Stimulated activated CD4-positive, alpha-beta T cell treated with anti-CD3 and anti-CD28 coated beads, TNF-alpha, amount 100 ng/mL, for 4 hours (primary cell): ENCODE data around the gene ST6GALNAC3.
"Not testable (repeated sequence)": the region's sequence is repeated elsewhere in the genome, so short reads cannot be mapped to it uniquely, and the experiment has no call there.

Experiments used
- DNase-seq, 3 experiments: peaks; one replicate each; pipeline ENCODE4 v3.0.0-alpha.2; 2020; ENCODE audit warnings: low read depth in 3 of 3

The ST6GALNAC3 gene

GRCh38 chr1:76106719-76107235 is 32.2 kb downstream of the ST6GALNAC3 start:
- no peak for DNase-seq

GRCh38 chr1:76109404-76109803 is 34.9 kb downstream of the ST6GALNAC3 start:
- DNase-seq: no peak

GRCh38 chr1:76109901-76110560 is 35.5 kb downstream of the ST6GALNAC3 start:
- DNase-seq: no peak

- DNase-seq: no peak
Measured at GRCh38 chr1:76110666-76111065, 36.1 kb downstream of the ST6GALNAC3 start.

GRCh38 chr1:76112321-76112720 is 37.8 kb downstream of the ST6GALNAC3 start:
- DNase-seq: not testable (repeated sequence)

GRCh38 chr1:76113446-76113845 is 38.9 kb downstream of the ST6GALNAC3 start:
- no peak for DNase-seq

- no peak for DNase-seq
Measured at GRCh38 chr1:76115171-76115570, 40.6 kb downstream of the ST6GALNAC3 start.

- DNase-seq: no peak
Measured at GRCh38 chr1:76121850-76122249, 47.3 kb downstream of the ST6GALNAC3 start.

GRCh38 chr1:76122271-76122670 is 47.7 kb downstream of the ST6GALNAC3 start:
- no peak for DNase-seq

- DNase-seq: not testable (repeated sequence)
Measured at GRCh38 chr1:76123411-76124064, 49.0 kb downstream of the ST6GALNAC3 start.

GRCh38 chr1:76124196-76124595 is 49.6 kb downstream of the ST6GALNAC3 start:
- no peak for DNase-seq

GRCh38 chr1:76125473-76126219 is 51.1 kb downstream of the ST6GALNAC3 start:
- DNase-seq: no peak

GRCh38 chr1:76128096-76128495 is 53.5 kb downstream of the ST6GALNAC3 start:
- DNase-seq: no peak

GRCh38 chr1:76129731-76130130 is 55.2 kb downstream of the ST6GALNAC3 start:
- no peak for DNase-seq

- DNase-seq: no peak
Measured at GRCh38 chr1:76130992-76131391, 56.4 kb downstream of the ST6GALNAC3 start.

- DNase-seq: no peak
Measured at GRCh38 chr1:76133977-76134376, 59.4 kb downstream of the ST6GALNAC3 start.

GRCh38 chr1:76135835-76136234 is 61.3 kb downstream of the ST6GALNAC3 start:
- DNase-seq: no peak

GRCh38 chr1:76136894-76137293 is 62.3 kb downstream of the ST6GALNAC3 start:
- DNase-seq: no peak

GRCh38 chr1:76137746-76138145 is 63.2 kb downstream of the ST6GALNAC3 start:
- DNase-seq: no peak

- no peak for DNase-seq
Measured at GRCh38 chr1:76138217-76138616, 63.7 kb downstream of the ST6GALNAC3 start.

GRCh38 chr1:76140227-76140626 is 65.7 kb downstream of the ST6GALNAC3 start:
- no peak for DNase-seq

GRCh38 chr1:76141929-76142328 is 67.4 kb downstream of the ST6GALNAC3 start:
- DNase-seq: no peak
